GM21381 (cell line): ENCODE results near the gene ABTB2.

Experiments
- ATAC-seq: cut with Tn5 transposase; IDR thresholded peaks from one replicate; pipeline ENCODE4 v1.9.1; 2021; ENCODE audit warnings: mild to moderate bottlenecking, moderate library complexity; ENCODE audit not compliant: unreplicated experiment

Gene ABTB2

DNA sequence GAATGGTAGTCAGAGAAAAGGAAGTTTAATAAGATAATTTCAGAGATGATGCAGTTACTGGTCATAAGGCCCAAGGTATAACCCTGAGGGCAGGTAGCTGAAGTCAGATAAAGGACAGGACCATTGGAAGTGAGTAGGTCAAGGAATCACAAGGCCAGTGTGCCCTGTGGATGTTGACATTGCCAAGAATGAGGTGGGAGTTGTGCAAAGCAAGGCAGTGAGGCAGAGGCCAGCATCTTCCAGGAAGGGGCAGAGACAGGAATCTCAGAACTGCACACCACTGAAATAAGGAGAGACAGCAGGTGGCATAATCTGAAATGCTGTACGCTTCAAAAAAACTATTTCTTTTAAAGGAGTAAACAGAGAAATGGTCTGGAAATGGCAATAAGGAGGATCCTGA lies 61.4 kb downstream of the ABTB2 start:
- ATAC-seq = no peak

DNA sequence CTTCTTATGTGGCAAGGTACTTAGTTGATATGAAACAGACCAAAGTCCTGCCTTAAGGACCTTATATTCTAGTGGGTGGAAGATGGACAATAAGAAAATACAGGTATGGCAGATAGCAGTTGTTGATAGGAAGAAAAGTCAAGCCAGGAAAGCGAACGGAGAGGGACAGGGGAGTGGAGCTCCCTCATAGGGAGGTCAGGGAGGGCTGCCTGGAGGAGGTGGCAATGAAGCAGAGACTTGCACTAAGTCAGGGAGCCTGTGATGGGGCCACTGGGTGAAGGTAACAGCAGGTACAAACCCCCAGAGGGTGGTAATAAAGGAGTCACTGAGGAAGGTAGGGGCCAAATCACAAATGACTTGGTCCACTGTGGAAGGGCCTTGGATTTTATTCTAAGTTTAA lies 65.3 kb downstream of the ABTB2 start:
- ATAC-seq = no peak

- no peak for ATAC-seq
Measured at GRCh38 chr11:34292111-34292510, 65.7 kb downstream of the ABTB2 start.

GRCh38 chr11:34290926-34291325 lies 66.9 kb downstream of the ABTB2 start:
- no peak for ATAC-seq

GRCh38 chr11:34288492-34288891 lies 69.3 kb downstream of the ABTB2 start:
- ATAC-seq = no peak

DNA sequence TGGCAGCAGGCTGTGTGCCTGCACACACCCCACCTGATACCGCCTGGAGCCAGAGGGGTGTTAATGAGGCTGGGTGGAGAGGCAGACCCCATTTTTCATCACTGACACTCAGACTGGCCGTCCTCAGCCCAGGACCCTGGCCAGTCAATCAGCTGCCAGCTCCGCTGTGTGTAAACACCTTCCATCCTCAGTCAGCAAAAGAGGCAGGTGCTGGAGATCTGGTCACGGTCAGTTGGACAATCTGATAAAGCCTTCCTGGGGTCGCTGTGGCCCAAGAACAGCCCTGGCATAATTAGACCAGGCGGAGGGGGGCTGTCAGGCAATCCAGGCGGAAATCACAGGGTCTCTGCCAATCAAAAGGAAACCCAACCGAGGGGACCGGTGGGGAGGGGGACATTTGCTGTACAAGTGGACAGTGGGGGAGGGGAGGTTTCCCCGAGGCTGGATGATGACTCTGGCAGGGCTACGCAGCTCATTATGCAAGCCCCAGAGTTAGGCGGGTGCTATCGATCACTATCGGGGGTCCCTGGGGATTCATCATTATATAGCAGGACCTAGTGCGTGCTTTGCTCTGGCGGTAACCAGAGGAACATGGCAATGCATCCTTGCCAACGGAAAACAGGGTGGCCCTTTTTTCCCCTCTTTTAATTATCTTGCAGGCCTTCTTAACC lies 72.9 kb downstream of the ABTB2 start:
- ATAC-seq = no peak

GRCh38 chr11:34284156-34284555 lies 73.7 kb downstream of the ABTB2 start:
- no peak for ATAC-seq

- no peak for ATAC-seq
Measured at GRCh38 chr11:34280945-34281872, 76.6 kb downstream of the ABTB2 start.

GRCh38 chr11:34278693-34279297 lies 79.0 kb downstream of the ABTB2 start:
- ATAC-seq = peak; percentile 70

- no peak for ATAC-seq
Measured at GRCh38 chr11:34278175-34278574, 79.6 kb downstream of the ABTB2 start.

DNA sequence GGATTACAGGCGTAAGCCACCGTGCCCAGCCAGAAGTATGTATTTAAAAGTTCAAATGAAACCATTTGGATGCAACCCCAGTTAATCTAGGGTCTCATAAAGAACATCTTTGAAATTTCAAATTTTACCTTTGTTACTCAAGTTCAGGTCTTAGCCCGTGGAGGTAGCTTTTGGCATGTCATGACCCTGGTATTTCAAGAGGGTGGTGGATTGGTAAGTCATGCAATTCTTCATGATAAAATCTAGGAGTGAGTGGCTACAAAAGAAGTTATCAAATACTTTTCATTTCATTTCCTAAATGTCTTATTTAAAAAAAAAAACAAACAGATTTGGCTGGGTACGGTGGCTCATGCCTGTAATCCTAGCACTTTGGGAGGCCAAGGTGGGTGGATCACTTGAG lies 80.6 kb downstream of the ABTB2 start:
- no peak for ATAC-seq

DNA sequence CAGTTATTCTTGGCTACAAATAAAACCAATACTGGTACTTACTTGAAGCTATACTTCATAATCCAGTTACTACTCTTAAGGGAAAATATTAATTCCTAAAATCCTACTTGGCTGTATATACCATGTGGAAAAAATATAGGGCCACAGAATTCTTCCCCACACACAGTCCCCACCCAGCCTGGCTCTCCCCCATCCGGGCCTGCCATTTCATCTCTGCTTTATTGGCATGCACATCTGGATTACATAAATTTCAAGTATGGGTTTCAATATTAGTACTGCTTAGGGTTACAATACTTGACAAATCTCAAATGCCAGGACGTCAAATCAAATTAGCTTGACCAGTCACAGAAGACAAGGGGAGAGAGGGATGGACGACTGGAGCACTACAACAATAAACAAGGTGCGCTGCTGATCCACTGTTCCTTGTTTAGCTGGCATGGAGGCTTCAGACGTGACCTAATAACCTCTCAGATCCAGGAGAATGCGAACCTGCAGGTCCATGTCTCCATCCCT lies 81.4 kb downstream of the ABTB2 start:
- no peak for ATAC-seq

DNA sequence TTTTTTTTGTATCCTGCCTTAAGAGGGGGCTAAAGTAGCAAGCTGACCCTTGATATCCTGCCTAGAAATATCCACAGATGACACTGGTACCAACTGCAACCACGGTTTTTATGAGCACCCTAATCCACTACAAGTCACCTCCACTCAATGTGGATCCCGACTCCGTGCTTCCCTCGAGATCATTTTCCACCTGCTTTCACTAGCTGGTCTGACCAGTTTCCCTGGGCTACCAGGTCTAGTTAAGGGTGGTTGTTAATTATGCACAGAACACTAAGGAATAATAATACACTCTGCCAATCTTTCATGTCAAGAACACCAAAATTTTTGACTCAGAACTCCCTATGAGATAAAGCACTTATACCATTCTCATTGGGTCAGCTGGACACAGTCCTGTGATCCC lies 82.3 kb downstream of the ABTB2 start:
- no peak for ATAC-seq

GRCh38 chr11:34274712-34275398 lies 83.0 kb downstream of the ABTB2 start:
- ATAC-seq = no peak

GRCh38 chr11:34273099-34273498 lies 84.7 kb downstream of the ABTB2 start:
- ATAC-seq = no peak

DNA sequence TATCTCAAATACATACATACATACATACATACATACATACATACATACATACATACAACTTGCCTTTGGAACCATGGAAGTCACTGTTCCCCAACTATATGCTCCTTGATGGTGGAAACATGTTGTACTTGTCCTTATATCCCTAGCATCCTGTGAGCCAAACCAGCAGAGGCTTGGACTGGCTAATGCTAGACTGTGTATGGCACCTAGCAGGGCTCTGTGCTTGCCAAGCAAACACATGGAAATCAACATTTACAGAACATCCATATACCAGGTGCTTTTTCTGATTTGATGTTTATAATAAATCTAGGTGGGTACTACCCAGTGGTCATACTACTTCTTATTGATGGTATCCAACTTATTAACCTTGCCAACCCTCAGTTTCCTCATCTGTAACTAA lies 86.1 kb downstream of the ABTB2 start:
- ATAC-seq = no peak

DNA sequence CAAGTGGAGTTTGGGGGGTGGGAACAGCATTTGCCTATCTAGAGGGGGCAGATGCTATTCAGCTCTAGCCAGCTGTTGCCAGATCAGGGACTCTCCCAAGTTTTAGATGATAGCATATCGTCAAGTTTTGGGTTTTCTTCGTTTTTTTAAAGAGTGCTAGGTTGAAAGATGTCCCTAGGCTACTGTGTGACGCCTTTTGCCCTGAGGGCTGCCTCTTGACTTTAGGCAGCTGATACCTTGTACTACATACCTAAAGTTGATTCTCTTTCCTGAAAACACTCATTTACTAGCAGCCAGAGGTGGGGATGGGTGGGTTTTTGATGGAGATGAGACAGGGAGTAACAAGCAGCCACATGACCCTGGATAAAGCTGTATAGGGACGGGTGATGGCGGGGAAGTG lies 87.1 kb downstream of the ABTB2 start:
- ATAC-seq = no peak

DNA sequence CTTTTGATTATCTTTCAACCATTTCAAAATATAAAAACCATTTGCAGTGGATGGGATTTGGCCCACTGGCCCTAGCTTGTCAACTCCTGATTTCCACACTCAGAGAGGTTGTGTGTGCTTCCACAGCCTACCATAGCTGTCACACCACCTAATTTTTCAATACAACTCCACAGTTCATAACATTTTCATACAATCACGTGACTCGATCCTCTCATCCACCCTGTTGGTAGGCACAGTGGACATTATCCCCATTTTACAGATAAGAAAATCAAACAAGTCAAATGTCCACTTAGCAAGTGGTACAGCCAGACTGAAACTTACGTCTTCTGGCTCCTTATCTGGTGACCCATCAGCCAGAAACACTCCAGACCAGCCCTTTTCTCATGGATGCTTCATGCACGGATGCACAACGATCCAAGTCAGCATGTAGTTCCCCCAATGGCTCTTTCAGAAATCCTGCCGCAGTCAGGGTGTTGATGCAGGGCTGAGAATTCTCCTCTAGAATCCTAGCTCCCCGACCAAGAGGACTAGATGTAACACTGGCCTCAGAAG lies 88.0 kb downstream of the ABTB2 start:
- ATAC-seq = no peak

- no peak for ATAC-seq
Measured at GRCh38 chr11:34268906-34269430, 88.8 kb downstream of the ABTB2 start.

GRCh38 chr11:34267417-34267816 lies 90.4 kb downstream of the ABTB2 start:
- ATAC-seq = no peak

- ATAC-seq = no peak
Measured at GRCh38 chr11:34267013-34267412, 90.8 kb downstream of the ABTB2 start.
